ENCODE data around the gene KCNJ16.

Gene KCNJ16

DNA sequence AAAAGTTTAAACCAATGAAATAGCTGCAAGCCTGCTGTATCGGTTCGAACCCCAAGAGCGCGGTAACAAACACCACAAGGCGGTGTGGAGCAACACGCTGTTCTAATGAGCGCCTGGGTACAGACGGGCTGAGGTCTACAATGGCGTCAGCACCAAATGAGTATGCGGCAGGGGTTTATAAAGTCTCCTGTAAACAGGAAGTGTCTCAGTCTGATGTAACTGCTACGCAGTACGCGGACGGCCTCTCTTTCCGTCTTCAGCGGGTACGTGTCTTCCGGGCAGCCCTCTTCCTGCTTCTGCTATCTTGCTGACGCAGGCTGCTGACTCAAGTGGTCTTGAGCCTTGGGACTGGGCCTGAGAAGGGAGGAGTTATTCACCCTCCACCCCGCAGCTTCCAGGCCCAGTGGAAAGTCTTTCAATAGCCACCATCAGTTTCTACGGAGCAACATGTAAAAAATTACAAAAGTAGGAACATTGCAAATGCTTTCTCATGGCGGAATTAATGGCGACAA is 53.8 kb downstream of the KCNJ16 start:
- DNase-seq (ENCODE audit: low spot score) = no peak

- no peak for DNase-seq (ENCODE audit: low spot score)
These were observed 55.3 kb downstream of the KCNJ16 start for GRCh38 chr17:70130289-70130688.

GRCh38 chr17:70132505-70132904 is 57.5 kb downstream of the KCNJ16 start:
- DNase-seq (ENCODE audit: low spot score) = no peak

DNA sequence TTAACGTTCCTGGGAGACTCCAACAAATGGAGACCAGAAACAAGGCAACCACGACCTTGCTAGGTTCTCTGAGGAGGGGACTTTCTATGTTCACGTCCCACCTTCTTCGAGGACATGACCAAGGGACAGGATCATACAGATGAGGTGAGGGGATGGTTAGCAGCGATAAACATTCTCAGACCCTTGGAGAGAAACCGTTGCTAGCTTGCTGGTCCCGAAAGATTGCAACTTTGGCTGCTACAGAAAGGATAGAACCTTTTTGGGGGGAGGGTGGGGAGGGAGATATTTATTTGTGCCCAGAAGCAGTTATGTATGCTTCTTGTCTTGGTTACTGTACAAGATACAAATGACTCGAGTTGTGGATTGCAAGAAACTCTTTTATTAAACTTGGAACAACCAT is 59.0 kb downstream of the KCNJ16 start:
- DNase-seq (ENCODE audit: low spot score) = no peak

DNA sequence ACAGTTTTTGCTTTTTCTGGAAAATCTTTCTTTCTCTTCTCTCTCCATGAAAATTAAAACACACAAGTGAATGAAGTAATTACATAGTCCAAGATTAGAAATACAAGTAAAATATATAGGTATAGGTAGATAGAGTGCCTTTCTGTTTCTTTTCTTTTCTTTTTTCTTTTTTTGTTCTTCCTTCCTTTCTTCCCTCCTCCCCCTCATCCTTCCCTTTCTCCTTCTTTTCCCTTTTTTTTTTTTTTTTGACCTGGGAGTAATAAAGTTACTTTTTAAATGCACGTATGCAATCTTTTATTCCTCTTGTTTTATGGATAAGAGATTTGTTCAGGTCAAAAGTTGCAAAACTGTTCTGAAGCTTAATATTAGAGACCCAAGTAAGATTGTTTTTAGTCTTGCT is 59.8 kb downstream of the KCNJ16 start:
- no peak for DNase-seq (ENCODE audit: low spot score)

DNA sequence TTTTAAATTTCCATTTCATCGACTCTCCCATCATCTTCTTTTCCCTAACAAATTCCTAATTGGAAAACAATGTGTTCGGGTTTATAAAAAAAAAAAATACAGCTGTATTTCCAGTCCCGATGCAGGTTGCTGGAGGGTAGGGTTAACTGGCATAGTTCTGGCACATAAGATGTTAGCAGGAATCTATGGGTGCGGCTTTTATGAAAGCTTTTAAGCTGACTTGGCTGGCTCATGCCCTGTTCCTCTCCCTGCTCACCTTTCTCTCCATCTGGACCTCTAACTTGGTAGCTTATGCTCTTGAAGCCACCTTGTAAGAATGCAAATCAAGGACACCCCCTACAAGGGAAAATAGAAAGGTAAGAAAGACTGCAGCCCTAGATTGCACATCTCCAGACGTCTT is 61.1 kb downstream of the KCNJ16 start:
- no peak for DNase-seq (ENCODE audit: low spot score)

GRCh38 chr17:70137451-70138230 is 62.6 kb downstream of the KCNJ16 start:
- peak; percentile 35 for DNase-seq (ENCODE audit: low spot score)

- no peak for DNase-seq (ENCODE audit: low spot score)
These were observed 63.4 kb downstream of the KCNJ16 start for GRCh38 chr17:70138291-70138865.

DNA sequence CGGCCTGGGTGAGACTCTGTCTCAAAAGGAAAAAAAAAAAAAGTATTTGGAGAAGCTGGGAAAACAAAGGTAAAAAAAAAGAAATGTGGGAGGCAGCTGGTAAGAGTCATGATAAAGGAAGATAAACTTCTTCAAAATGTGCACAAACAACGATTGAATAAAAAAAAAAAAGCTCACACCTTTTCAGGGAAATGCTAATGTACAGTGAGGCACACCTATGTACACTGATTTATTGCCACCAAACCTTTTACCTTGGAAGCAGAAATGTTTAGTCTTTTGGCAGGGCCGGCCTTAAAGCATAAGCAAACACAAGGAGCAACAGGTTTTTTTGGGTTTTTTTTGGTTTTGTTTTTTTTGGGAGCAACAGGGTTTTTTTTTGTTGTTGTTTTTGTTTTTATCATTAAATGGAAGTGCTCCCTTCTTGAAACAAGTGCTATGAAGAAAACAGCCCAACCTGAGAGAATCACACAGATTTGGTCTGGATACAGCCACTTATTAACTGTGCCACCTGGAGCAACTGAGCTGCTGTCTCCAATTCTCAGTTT is 64.5 kb downstream of the KCNJ16 start:
- no peak for DNase-seq (ENCODE audit: low spot score)

DNA sequence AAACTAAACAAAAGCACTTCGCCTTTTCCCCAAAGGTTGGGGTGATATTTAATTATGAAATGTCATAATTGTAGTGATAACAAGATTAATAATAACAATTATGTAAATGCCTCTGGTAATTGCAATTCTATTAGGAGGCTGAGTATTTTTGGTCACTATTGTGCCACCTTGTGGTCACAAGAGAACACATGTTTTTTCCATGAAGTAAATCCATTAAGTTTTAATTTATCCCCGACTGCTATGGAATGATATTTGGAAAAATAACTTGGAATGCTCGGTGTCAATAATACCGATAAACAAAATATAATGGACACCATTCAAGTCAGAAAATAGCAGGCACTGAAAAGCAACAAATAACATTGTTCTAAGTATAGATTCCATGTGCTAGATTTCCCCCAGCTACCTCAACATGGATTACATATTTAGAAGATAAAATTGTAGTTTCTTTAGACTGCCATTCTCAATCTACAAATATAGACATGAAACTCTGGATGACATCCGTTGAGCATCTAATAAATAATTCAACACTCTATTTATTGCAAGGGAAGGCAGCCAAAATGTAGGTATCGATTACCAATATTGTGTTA is 69.3 kb downstream of the KCNJ16 start:
- DNase-seq (ENCODE audit: low spot score) = peak; percentile 46

DNA sequence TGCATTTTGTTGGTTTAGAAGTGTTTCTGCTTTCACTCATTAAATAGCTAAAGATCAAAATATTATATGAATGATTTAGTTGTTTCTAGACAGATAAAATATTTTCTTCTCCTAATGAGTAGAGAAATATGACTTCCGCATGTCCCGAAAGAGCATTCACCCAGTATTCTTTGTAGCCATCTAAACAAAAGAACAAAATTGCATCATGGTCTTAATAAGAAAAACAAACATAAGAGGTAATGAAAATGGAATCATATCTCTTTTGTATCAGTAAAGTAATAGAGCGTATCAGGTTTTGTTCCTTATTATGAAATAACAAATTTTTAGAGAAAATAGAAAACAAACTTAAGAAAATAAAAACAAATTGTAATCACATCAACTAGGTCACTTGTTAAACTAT is 78.2 kb downstream of the KCNJ16 start:
- DNase-seq (ENCODE audit: low spot score) = no peak

- DNase-seq (ENCODE audit: low spot score) = no peak
These were observed 82.1 kb downstream of the KCNJ16 start for GRCh38 chr17:70157151-70157550.

DNA sequence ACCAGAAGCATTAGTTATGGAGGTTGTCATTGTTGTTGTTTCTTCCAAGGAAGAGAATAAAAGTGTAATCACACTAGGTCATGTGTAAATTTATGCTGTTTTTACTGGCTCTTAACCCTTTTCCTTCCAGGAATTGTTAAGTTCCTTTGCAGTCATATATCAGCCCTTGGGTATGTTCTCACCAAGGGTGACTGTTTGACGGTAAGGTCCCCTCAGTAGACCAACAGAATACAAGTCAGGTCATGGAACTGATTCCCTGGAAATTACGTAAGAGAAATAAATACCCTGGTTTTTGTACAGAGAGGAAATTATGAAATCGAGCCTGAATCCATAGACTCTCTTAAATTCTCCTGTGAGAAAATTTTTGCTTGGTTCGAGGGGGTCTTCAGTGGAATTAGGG is 83.2 kb downstream of the KCNJ16 start:
- peak; percentile 68 for DNase-seq (ENCODE audit: low spot score)

DNA sequence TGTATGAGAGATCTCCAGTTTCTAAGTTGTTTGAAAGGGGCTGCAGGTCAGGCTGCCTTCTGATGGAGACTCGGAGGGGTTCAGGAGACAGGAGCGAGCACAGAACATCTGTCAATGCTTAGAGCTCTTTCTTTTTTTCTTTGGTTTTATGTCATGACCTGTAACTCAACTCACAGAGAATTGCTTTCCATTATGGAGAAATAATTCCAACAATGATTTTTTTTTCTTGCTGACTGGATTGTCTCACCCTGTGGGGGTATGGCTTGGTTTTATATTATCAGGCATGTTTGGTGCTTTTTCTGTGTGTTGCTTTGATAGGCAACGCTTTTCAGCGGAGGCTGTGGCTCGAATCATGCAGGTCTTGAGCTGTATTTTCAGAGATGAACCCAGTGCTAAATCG is 83.6 kb downstream of the KCNJ16 start:
- no peak for DNase-seq (ENCODE audit: low spot score)

DNA sequence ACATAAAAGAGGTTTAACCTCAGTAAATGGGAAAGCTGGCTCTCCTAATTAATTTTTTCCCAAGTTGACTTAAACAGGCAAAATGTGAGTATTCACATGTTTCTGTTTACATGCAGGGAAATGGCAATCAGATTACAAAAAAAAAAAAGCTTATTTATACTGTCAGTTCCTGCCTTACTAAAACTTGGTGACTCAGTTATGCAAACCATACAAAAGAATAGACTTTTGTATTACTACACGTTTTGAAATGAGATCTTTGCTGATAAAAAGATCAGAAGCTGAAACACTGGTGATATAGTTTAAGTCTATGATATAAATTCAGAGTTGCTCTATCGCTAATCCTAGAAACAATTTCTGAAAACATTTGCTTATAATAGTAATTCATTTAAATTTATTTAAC is 85.0 kb downstream of the KCNJ16 start:
- no peak for DNase-seq (ENCODE audit: low spot score)

DNA sequence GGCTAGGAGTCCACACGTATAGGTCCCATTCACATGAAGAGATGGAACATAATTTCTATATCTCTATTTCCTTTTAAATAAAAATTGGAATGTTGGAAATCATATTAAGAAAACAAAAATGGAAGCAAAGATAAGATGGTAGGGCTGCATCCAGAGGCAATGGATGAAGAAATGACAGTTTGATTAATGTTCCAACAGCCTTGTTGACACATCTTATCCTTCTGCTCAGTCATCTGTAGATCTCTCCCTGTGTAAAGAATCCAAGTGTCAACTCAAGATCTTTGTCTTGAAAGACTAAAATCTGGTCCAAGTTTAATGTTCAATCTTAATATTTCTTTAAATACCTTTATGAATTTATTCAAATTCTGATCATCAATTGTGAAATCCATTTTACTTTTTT is 86.5 kb downstream of the KCNJ16 start:
- no peak for DNase-seq (ENCODE audit: low spot score)

DNA sequence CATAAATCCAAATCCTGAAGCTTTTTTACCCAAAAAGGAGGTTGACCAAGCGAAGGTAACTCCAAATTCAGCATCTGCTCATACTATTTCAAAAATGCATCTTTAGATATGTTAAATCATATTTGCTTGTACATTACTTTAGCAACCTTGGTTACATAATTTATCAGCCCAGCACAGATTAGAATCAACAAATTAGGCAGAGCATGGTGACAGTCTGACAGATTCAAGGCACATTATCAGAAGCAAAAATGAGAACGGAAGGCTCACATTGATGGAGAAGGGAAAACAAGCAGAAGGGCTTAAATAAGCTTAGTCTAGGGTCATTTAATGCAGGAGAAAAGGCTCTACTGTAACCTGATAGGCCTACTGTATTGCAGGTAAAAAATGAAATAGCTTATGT is 90.4 kb downstream of the KCNJ16 start:
- DNase-seq (ENCODE audit: low spot score) = no peak

DNA sequence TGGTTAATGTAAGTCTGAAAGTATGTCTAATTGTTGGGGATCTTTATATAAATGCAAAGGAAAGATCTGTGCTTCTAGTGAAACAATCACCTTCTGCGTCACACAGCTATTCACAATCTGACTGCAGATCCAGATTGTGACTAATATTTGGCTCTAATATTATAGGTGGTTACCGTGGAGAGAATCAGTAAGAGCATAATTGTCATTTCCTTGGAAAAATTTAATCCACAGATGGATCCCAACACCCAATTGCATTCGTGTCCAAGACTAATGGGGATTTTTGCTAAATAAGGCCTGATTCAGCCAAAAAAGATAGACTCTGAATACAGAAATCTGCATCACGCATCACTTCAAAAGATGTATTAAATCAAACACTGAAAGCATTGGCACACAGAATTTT is 91.6 kb downstream of the KCNJ16 start:
- DNase-seq (ENCODE audit: low spot score) = peak; percentile 53

- peak; percentile 77 for DNase-seq (ENCODE audit: low spot score)
These were observed 93.3 kb downstream of the KCNJ16 start for GRCh38 chr17:70168044-70168976.

- peak; percentile 82 for DNase-seq (ENCODE audit: low spot score)
These were observed 94.1 kb downstream of the KCNJ16 start, which contains the start of gene KCNJ2 for GRCh38 chr17:70168977-70169708. Gene KCNJ2 (plus strand): TSS chr17:70169532. CDS start chr17:70175040, 5,508 bp downstream.

All from kidney capillary endothelial cell (primary cell).